ENCODE data around the gene PPM1L. TPM values are rescaled to one million over a fixed set of nuclear protein-coding genes. Genes with fewer than 3 reads are reported as not detected.

PPM1L gene
- total and polyA plus RNA-seq, 10 of the 15 experiments (the other 5 are each of a cell fraction or from before 2014, with no cell fraction given), result under 0.01 to 0.33 (median 0.06) TPM; not detected in 1

GRCh38 chr3:160806686-160807085 is 50.7 kb downstream of the PPM1L start:
- no peak overlapping the region for H3K9ac ChIP-seq (ENCODE audit: control insufficient read depth, insufficient read depth, low read length)
- intact Hi-C loops (cut with micrococcal nuclease; ENCODE audit: unreplicated experiment), result no loop called here
- ChIA-PET CTCF (interaction anchor here (0.6 to 0.7 kb wide), 2 partner anchors 531 to 1018 kb away, joined by 3 read pairs; no protein-coding TSS in a partner anchor), RAD21 (ENCODE audit: unreplicated experiment) (no interaction called here), SMC1A (ENCODE audit: uncharacterized antibody, unreplicated experiment) (no interaction called here), POLR2A (interaction anchor here (0.6 kb wide), 1 partner anchor 23 kb away, joined by 3 read pairs; no protein-coding TSS in a partner anchor)
- H3K4me3 ChIP-seq, result no peak overlapping the region
- ATAC-seq (no peak), FAIRE-seq (no peak), DNase-seq (ENCODE audit: low read depth, low spot score) (no peak)
- WGBS (ENCODE audit: insufficient coverage, insufficient replicate concordance, low lambda C conversion rate, missing lambda C conversion rate), result 15% methylated on average over 3 of the region's 3 CpGs
- no peaks in the 10 kb centered on the region; a peak in 1 of 4 replicates for H3K27me3 ChIP-seq (replicated peaks in 1 of 2; ENCODE audit: control insufficient read depth in 2 of 2, insufficient read depth in 2 of 2, low read length in 1 of 2)
- no peak overlapping the region for H3K4me2 ChIP-seq (ENCODE audit: control insufficient read depth, insufficient read depth)
- no TSS peak for BruUV-seq (replicated peaks)
- no peak overlapping the region for H3K27ac ChIP-seq (ENCODE audit: control insufficient read depth, insufficient read depth)
- no peak overlapping the region for H2AFZ ChIP-seq (ENCODE audit: control insufficient read depth, low read depth, low read length)
- no peaks in the 10 kb centered on the region for H3K9me3 ChIP-seq (replicated peaks; ENCODE audit: control insufficient read depth, insufficient read depth, low read length)
- no peaks in the 10 kb centered on the region for H3K79me2 ChIP-seq (ENCODE audit: control insufficient read depth, insufficient read depth, low read length)
- no peaks in the 10 kb centered on the region for H3K36me3 ChIP-seq (ENCODE audit: control insufficient read depth in 2 of 2, insufficient read depth in 2 of 2, low read length in 1 of 2)
- in situ Hi-C loops (cut with MboI), result no loop called here
- peaks cover 5% of the 10 kb centered on the region; the same call in 1 of the 2 replicates for H3K4me1 ChIP-seq (ENCODE audit: control insufficient read depth, insufficient read depth, low read length)
- no peaks in the 10 kb centered on the region for H4K20me1 ChIP-seq (ENCODE audit: control insufficient read depth, insufficient read depth)
- TF ChIP-seq CUX1 (IDR thresholded peaks at IDR 0.05; ENCODE audit: insufficient replicate concordance, low read depth, low read length), result no peak
- TF ChIP-seq NFIC (IDR thresholded peaks at IDR 0.05; ENCODE audit: low read depth, low read length), result no peak
- TF ChIP-seq, protein P1, sequence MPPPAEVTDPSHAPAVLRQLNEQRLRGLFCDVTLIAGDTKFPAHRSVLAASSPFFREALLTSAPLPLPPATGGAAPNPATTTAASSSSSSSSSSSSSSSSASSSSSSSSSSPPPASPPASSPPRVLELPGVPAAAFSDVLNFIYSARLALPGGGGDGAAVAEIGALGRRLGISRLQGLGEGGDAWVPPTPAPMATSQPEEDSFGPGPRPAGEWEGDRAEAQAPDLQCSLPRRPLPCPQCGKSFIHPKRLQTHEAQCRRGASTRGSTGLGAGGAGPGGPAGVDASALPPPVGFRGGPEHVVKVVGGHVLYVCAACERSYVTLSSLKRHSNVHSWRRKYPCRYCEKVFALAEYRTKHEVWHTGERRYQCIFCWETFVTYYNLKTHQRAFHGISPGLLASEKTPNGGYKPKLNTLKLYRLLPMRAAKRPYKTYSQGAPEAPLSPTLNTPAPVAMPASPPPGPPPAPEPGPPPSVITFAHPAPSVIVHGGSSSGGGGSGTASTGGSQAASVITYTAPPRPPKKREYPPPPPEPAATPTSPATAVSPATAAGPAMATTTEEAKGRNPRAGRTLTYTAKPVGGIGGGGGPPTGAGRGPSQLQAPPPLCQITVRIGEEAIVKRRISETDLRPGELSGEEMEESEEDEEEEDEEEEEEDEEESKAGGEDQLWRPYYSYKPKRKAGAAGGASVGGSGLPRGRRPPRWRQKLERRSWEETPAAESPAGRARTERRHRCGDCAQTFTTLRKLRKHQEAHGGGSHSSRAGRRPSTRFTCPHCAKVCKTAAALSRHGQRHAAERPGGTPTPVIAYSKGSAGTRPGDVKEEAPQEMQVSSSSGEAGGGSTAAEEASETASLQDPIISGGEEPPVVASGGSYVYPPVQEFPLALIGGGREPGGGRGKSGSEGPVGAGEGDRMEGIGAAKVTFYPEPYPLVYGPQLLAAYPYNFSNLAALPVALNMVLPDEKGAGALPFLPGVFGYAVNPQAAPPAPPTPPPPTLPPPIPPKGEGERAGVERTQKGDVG (CRISPR knock-in tag; IDR thresholded peaks at IDR 0.05), result no peak
- no peak for TF ChIP-seq TARDBP (IDR thresholded peaks at IDR 0.05; ENCODE audit: borderline replicate concordance)
- no peak for TF ChIP-seq ZNF217 (IDR thresholded peaks at IDR 0.05)
- no peak for TF ChIP-seq HDAC2 (IDR thresholded peaks at IDR 0.05)
- TF ChIP-seq ATF7 (IDR thresholded peaks at IDR 0.05; ENCODE audit: low read depth), result no peak
- no peak for TF ChIP-seq ATF2 (IDR thresholded peaks at IDR 0.05; ENCODE audit: low read length)
- TF ChIP-seq CEBPZ (IDR thresholded peaks at IDR 0.05; ENCODE audit: low read depth, low read length), result no peak

All from GM12878 (cell line).